HG02970 (cell line): ENCODE data around the gene CCDC201.

Source experiments
- ATAC-seq: cut with Tn5 transposase; IDR thresholded peaks from one replicate; pipeline ENCODE4 v1.9.1; 2021; ENCODE audit warnings: mild to moderate bottlenecking, moderate library complexity, moderate number of reproducible peaks; ENCODE audit not compliant: unreplicated experiment, low FRiP score

Gene CCDC201, protein sequence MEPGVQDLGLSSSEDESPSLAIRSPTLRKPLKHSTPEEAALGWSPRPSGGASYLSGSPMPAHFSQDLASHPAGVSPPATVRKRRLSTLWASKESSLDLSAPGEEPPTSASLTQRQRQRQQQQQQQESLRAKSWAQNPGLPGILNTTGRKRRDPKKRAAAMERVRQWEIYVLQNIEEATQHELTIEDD

DNA sequence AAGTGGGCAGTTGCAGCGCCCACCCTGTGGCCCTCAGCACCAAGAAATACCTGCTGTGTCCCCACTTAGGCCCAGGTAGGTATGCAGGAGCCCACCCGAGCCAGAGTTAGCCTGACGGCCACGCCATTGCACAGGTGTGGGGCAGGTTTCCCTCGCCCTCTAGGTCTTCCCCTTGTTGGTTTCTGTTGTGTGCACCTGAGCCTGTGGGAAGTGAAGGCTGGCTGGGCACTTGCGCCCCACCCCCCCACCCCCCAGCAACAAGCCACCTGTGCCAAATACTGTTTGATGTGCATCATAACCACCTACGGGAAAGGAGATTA, at the start of gene CCDC201:
CCDC201 (minus strand) TSS at position 48 of the 320 bp plus-strand sequence. CDS start 75 bp downstream, outside the sequence.
- ATAC-seq = no peak

DNA sequence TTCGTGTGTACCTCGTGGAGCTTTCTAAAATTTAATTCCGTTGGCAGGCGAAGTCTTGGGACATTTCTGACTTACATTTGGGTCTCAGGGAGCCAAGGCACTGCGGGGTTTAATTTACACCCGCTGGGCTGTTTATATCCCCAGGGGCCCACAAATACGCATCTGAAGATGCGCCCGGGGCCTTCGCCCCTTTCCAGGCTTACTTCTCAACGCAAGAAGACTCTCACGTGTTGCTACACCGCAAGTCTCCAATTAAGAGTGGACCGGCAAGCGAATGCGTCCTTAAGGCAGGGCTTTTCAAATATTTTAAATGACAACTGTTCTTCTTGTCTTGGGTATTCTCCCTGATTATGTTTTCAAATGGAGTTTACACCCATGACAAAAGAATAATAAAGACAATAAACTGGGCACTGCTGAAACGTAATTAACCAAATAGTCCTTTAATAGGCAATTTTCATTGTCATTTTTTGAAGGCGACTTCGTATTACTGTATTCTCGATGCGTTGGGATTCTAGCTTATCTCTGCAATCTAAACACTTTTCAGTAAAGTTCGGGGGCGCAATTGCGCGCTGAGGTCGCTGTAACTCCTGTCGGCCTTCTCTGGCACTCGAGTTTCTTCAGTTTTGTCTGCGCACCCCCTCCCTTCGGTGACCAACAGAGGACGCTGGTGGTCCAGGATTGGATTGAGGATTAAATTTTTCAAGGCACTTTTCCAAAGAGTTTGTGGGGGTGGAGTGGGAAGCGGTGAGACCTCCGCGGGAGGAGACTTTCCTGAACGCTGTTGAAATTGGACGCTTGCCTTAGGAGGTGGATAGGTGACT, 49.0 kb upstream of the CCDC201 start:
- ATAC-seq = no peak

DNA sequence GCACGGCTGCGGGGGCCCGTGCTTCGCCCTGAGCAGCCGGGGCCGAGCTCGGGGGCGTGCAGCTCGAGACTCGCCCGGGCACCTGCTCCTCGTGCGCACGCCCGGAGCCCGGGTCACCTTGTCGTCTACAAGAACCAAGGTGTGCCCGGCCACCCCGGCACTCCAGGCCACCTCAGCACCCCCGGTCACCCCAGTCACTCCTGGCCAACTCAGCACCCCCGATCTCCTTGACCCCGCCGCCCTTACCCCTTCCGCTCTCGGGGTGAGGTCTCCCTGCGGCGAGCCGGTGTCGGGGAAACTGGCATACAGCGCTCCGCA, 48.5 kb upstream of the CCDC201 start:
- ATAC-seq = no peak

DNA sequence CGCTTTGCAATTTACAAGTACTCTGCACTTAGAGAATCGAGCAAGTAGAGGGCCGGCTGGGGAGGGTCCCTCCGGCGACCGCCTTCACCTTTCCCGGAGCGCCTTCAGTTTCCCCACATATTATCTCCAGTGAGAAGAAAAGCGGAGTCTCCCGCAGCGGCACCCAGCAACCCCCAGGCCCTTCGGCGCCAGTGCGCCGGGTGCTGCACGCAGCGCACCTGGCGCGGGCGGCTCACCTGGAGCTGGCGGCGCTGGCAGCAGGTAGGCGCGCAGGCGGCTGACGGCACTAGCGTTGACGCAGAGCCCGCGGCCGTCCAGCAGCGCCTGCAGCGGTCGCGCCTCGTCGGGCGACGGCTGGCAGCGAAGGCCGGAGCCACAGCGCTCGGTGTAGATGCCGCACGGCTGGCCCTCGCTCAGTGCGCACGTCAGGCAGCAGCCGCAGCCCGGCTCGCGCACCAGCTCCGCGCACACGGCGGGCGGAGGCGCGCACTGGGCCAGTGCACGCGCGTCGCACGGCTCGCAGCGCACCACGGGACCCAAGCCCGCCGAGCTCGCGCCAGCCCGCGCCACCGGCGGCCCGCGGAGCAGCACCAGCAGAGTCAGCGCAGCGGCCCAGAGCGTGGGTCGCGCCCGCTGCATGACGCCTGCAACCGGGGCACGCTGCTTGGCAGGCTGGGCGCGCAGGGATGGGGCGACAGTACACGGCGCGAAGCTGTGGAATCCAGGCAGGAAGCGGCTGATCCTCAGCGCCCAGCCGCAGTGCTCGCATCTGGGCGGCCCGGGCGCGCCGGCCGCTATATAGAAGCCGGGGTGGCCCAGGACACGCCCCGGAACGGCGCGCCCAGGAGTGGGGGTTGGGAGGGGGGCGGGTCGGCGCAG, 47.9 kb upstream of the CCDC201 start, which contains the start of gene IGFBP3:
IGFBP3 (minus strand) TSS at position 771 of the 879 bp plus-strand sequence; CDS start at position 639, 132 bp downstream.
- no peak for ATAC-seq

DNA sequence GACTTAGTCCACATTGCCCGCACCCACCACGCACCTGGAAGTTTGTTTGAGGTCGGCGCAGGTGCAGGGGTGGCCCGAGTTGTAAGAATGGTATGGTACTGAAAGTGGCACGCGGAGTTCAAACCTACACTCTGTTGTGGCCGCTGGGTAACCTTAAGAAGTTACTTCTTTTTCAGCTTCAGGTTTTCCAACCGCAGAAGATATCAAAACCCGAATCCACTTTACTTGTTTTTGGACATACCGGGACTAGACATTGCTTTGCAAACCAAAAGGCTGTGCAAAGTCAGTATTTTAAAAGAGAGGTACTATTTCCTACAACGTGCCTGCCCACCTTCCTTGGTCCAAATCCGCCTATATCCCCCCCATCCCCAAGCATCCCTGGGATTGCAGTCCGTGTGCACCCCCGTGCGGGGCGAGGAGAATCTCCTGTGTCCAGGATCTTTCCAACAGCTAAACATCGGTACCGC, 47.1 kb upstream of the CCDC201 start:
- no peak for ATAC-seq

DNA sequence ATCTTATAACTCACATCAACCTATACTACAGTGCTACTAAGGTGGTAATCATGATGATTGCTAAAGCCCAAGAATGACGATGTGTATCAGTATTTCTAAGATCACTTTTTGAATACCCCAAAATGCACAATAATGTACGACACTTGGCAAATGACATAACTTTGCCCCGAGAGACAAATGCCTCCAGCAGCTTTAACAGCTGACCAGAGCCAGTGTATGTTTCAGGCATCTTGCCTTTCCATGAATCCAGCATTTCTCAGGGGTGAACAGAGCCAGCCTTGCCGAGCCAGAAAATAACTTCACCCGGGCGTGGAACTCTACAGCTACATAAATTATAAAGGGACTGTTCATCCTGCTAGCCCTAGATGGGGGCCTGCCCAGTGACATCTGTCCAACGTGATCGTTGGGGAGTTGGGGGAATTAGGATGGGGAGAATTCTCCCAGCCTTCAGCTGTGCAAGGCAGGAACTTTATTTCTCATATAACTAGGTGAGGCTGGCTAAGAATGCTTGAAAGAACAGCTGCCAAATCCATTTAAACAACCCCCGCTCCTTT, 46.4 kb upstream of the CCDC201 start:
- no peak for ATAC-seq

DNA sequence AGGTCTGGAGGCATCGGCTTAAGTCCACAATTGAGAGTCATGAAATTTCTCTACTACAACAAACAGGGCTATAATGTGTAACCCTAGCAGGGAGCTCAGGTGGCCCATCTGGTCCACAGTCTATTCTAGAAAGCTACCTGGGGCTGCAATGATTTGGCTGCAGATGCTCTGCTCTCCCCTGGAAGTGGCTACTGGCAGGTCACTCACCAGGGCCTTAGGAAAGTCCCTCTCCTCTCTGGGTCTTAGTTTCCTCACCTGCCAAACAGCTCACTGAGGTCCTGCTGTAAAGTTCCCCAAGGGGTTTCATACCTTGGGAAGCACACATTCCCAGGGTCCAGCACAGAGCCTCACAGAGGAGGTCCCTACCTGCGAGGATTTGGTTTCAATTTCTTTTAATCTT, 45.7 kb upstream of the CCDC201 start:
- ATAC-seq = no peak

DNA sequence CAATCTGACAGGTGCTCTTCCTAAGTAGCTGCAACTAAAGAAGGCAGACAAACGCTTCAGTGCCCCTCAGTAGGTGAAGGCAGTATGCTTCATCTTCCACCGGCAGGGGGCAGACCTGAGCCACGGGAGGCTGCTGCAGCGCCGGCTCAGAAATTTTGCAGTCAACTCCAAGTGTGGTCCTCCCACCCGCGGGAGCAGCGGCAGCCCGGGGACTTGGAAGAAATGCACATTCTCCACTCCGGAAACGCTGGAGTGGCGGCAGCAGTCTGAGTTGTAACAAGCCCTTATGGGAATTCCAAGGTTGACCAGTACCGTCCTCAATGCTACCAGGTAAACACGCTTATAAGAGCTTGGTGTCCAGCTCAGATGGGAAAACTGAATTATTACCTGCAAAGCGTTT, 44.8 kb upstream of the CCDC201 start:
- ATAC-seq = peak; percentile 65

DNA sequence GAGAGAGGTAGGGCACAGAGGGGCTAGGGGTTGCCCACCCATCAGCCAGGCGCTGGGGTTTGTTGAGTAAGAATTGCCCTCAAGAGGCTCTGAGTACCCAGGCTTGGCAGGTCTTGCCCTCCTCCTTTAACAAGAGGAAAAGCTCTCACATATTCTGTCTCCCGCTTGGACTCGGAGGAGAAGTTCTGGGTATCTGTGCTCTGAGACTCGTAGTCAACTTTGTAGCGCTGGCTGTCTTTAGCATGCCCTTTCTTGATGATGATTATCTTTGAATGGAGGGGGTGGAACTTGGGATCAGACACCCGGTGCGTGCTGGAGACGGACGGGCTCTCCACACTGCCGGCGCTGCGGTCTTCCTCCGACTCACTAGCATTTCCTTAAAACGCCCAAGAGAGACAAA, 44.2 kb upstream of the CCDC201 start:
- ATAC-seq = no peak

DNA sequence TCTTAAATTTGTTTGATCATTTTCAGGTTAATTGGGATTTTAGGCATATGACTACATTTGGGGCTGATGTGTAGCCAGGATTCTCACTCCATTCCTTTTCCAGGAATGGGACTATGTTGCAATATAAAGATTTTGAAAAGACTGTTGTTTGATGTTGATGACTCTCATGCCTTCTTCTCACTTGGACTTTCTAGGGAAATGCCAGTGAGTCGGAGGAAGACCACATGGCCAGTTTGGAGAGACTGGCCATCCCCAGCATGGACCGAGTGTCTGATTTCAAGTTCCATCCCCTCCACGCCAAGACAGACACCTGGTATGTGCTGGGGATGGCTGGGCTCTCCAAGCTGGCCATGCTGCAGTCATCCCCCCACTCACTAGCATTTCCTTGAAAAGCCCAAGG, 42.7 kb upstream of the CCDC201 start:
- ATAC-seq = no peak

DNA sequence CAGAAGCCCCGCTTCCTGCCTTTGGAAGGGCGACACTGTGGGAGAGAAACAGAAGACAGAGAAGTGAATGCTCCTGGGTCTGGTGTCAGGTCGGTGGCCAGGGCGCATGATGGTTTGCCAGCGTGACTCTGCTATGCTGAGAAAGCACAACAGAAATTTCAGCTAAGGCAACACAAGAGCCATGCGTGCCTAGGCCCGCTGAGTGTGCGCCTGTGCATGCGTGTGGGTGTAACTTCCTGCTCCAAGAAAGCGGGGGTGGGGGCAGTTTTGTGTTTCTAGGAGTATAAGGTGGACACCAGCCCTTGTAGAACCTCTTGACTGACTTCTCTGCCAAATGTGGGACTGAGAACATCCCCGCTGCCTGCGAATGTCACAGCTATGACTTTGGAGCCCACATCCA, 42.0 kb upstream of the CCDC201 start:
- no peak for ATAC-seq

DNA sequence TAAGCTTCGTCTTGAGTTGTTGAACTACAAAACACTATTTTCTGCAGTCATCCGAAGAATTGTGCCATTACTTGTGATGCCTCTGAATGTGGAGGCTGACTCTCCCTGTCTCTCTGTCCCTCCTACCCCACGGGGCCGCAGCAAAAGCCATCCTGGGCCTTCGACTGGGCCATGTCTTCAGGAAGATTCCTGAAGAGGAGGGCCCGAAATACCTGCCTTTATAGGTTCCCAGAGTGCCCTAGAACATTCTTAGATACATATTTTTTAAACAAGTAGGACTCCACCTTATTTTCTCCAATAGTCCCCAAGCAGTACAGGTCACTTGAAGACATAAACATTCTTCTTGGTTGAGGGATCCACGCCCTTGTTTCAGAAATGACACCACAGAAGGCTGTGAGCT, 40.1 kb upstream of the CCDC201 start:
- no peak for ATAC-seq

DNA sequence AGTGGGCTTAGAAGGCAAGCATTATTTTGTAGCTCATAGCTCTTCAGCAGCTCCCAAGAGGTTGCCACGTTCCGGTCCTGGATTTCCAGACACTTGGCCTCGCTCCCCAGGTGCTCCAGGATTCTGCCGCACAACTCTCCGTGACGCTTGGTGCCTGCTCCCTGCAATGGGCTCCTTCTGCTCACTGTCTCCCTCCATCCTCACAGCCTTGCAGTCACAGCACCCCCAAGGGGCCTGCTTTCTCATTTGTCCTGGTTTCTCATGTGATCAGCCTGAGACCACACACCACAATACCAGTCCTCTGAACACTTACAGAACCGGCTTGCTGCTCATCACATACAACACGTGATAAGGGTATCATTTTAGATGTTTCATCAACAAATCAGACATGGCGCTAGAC, 38.4 kb upstream of the CCDC201 start:
- no peak for ATAC-seq

DNA sequence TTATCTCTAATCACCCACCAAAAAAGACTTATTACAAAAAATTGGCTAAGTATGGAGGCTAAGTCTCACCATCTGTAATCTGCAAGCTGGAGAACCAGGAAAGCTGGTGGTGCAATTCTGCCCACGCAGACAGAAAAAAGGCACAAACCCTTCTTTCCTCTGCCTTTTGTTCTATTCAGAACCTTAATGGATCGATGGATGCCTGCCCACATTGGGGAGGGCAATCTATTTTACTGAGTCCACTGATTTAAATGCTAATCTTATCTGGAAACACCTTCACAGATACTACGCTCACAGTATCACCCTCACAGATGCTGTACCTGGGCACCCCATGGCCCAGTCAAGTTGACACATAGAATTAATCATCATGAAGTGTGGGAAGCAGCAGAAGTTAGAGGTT, 38.0 kb upstream of the CCDC201 start:
- no peak for ATAC-seq

DNA sequence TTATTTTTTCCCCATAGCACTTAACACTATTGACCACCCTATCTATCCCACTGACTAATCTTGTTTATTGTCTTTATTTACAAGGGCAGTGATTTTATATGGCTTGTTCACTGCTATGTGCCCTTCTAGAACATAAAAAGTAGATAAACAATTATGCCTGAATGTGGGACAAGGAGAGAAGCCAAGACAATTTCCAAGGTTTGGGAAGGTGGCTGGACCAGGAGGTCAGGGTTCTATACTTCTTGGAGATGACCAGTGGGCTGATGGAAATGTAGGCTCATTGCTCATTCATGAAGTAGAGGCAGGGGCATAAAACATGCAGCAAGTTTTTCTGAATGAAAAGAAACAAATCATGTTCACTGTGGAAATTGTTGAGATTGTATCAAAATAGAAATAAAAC, 36.7 kb upstream of the CCDC201 start:
- ATAC-seq = no peak

DNA sequence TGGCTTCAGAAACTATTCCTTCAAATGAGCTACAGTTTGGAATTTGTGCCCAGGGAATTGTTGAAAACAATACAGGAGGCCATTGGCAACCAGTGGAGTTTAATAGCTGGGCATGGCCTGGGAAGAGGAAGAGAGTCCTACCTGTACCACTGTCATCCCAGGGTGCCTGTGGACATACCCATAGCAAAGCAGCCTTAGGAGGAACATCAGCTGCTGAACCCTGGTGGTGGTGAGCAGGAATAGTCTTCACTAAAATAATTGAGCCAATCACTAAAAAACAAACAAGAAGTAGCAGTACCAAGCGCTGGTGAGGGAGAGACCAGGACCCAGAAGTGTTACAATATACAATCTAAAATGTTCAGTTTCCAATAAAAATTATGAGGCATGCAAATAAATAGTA, 29.9 kb upstream of the CCDC201 start:
- ATAC-seq = no peak

DNA sequence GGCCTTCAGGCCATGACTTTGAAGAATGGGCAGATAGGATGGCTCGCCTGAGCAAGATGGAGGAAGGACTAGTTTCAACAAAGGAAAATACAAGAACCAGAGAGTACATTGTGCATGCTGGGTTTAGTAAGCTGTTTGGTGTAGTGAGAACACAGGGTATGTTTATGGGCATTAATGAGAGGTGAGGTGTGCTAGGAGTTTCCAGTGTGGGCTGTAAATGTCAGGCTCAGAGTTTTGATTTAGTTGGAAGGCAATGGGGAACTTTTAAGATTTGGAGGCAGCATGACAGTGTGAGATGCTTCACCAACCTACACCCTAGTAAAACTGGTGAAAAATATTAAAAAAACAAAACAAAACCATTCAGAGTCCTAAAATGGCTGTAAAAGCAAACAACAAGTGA, 28.7 kb upstream of the CCDC201 start:
- no peak for ATAC-seq

DNA sequence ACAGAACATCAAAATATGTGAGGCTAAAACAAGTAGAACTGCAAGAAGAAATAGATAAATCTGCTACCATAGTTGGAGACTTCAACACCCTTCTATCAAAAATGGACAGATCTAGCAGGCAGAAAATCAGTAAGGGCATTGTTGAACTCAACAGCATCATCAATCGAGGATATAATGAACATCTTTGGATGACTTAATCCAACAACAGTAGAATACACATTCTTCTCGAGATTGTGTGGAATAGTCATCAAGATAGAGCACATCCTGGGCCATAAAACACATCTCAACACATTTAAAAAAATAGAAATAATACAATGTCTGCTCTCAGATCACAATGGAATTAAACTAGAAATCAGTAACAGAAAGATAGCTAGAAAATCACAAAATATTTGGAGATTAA, 25.3 kb upstream of the CCDC201 start:
- ATAC-seq = no peak

DNA sequence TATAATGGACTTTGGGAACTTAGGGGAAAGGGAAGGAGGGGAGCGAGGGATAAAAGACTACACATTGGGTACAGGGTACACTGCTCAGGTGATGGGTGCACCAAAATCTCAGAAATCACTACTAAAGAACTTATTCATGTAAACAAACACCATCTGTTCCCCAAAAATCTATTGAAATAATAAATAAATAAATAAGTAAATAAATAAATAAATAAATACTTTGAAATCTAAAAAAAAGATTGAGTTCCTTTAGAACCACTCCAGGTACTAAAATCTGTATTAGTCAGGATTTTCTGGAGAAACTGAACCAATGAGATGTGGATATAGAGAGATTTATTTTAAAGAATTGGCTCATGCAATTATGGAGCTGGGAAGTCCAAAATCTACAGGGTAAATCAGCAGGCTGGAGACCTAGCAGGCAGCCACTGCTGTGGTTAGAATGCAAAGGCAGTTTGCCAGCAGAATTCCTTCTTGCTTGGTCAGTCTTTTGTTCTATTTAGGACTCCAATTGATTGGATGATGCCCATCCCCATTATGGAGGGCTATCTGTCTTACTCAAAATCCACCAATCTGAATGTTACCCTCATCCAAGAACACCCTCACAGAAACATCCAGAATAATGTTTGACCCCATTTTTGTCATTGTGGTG, 24.3 kb upstream of the CCDC201 start:
- ATAC-seq = no peak

DNA sequence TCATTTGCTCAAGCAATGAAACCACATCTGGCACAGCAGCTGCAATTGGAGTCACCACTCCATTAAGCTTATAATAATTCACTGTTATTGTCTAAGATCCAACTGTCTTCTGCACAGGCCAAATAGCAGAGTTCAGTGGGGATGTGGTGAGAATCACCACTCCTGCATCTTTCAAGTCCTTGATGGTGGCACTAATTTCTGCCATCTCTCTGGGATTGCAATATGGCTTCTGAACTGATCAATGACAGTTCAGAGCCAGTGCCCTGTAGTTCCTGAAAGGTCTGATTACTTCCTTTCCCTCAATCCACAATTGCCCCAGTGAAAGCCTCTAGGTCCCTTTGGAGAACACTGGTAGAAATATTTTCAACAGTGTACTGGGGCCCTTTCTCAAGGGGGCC, 21.8 kb upstream of the CCDC201 start:
- ATAC-seq = no peak
